HuH-7 (cell line): ENCODE data around the gene RRN3.
"Not testable (repeated sequence)": the region's sequence is repeated elsewhere in the genome, so short reads cannot be mapped to it uniquely, and the experiment has no call there.

Experiments
- DNase-seq: peaks from one replicate; pipeline ENCODE4 v3.0.0; 2011; ENCODE audit warnings: low spot score

The RRN3 gene

GRCh38 chr16:15093955-15094827 is at the start of gene RRN3:
TSS of gene RRN3 (minus strand) at chr16:15094272. CDS start at chr16:15094233, 39 bp downstream.
- DNase-seq, result peak; percentile 69

GRCh38 chr16:15143601-15144091 is 49.6 kb upstream of the RRN3 start:
- DNase-seq, result not testable (repeated sequence)

GRCh38 chr16:15142891-15143600 is 49.0 kb upstream of the RRN3 start:
- DNase-seq, result not testable (repeated sequence)

- DNase-seq, result not testable (repeated sequence)
Measured at GRCh38 chr16:15142107-15142890, 48.2 kb upstream of the RRN3 start.

- no peak for DNase-seq
Measured at GRCh38 chr16:15141586-15141985, 47.5 kb upstream of the RRN3 start.

- not testable (repeated sequence) for DNase-seq
Measured at GRCh38 chr16:15140444-15141365, 46.6 kb upstream of the RRN3 start.

GRCh38 chr16:15137514-15137913 is 43.4 kb upstream of the RRN3 start:
- DNase-seq, result not testable (repeated sequence)

GRCh38 chr16:15135483-15136360 is 41.6 kb upstream of the RRN3 start:
- not testable (repeated sequence) for DNase-seq

- not testable (repeated sequence) for DNase-seq
Measured at GRCh38 chr16:15134752-15135482, 40.8 kb upstream of the RRN3 start.

GRCh38 chr16:15133554-15133953 is 39.5 kb upstream of the RRN3 start:
- DNase-seq, result not testable (repeated sequence)

- DNase-seq, result not testable (repeated sequence)
Measured at GRCh38 chr16:15132719-15133428, 38.8 kb upstream of the RRN3 start.

- not testable (repeated sequence) for DNase-seq
Measured at GRCh38 chr16:15130943-15131700, 37.0 kb upstream of the RRN3 start.

- not testable (repeated sequence) for DNase-seq
Measured at GRCh38 chr16:15130256-15130932, 36.3 kb upstream of the RRN3 start.

- not testable (repeated sequence) for DNase-seq
Measured at GRCh38 chr16:15127641-15128425, 33.8 kb upstream of the RRN3 start.

GRCh38 chr16:15100372-15100987 is 6.4 kb upstream of the RRN3 start:
- DNase-seq, result not testable (repeated sequence)
